DOHH2 (cell line): ENCODE results near the gene ZFAND3.

Experiments
- CTCF ChIP-seq: fragments of 200-600 bp; sonication (generic); IDR thresholded peaks from one replicate; pipeline ENCODE4 v1.5.1; 2014; ENCODE audit warnings: antibody characterized with exemption, mild to moderate bottlenecking, low read depth, low read length; ENCODE audit not compliant: poor library complexity, severe bottlenecking
- EZH2phosphoT487 ChIP-seq: fragments of 200-600 bp; sonication (generic); IDR thresholded peaks from 2 replicates; pipeline ENCODE4 v1.6.1; 2017; ENCODE audit warnings: borderline replicate concordance, mild to moderate bottlenecking, antibody characterized with exemption, low read length, moderate library complexity, mixed read lengths

- no peak for TF ChIP-seq CTCF
- no peak for TF ChIP-seq EZH2phosphoT487
These were observed 32.3 kb upstream of the ZFAND3 start for GRCh38 chr6:37787216-37787615.
